ENCODE measurements around the gene ZNF280A.
"Not testable (repeated sequence)": the region's sequence is repeated elsewhere in the genome, so short reads cannot be mapped to it uniquely, and the experiment has no call there.

ZNF280A gene

DNA sequence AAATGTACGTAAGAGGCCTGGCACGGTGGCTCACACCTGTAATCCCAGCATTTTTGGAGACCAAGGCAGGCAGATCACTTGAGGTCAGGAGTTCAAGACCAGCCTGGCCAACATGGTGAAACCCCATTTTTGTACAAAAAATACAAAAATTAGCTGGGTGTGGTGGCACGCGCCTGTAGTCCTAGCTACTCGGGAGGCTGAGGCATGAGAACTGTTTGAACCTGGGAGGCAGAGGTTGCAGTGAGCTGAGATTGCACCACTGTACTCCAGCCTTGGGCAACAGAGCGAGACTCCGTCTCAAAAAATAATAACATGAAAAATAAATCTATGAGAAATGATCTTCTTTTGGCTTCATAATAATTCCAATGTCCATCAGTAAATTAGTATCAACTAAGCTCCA is 9.2 kb downstream of the ZNF280A start:
- not testable (repeated sequence) for DNase-seq

DNA sequence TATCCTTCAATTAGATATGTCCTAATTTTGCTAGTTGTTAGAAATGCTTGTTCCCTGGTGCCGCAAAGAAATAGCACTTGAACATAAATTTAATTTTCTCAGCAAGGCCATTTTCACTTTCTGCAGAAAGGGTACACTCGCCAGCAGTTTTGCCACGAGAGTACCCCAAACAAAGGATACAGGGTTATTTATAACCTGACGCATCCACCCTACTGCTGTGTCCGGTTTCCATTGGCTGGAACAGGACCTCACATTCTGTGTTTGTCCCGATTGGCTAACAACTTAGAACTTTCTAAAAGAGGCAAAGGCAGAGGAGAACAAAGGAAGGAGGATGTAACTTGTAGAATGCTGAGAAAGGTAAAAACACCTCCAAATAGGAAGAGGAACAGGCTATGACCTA is 10.2 kb downstream of the ZNF280A start:
- DNase-seq: not testable (repeated sequence)

DNA sequence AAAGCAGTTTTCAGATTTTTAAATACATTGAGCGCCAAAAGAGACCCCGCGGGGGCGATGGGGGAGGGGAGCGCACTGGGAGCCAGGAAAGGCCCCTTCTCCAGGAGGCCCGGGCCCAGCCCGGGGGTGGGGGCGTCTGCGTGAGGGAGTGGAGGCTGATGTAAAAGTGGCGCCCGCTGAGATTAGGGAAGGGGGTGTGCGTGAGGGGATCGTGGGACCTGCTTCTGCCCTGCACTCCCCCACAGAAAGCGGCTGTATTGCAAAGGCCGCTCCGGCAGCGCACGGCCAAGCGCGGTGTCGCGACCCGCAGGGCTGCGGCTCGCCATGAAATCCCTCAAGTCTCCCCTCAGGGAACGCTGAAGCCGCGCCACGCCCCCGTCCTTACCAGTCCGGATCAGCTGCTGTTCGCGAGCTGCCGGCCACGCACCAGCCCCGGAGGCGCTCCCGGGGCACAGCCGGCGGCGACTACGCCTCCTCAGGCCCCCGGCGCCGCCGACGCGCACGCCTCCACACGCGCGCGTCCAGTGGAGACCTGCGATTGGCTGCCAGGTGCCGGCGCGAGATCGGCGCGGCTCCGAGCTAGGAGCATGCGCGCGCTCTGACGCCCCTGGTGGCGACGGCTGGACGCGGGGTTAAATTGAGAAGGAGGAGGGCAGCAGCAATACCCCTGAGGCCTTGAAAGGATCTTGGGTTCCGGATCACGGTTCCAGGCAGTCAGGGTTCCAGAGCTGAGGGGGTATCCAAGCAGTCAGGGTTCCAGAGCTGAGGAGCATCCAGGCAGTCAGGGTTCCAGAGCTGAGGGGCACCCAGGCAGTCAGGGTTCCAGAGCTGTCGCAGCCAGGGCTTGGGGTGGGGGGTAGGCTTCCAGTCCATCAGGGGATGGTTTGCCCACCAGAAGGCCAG is 11.5 kb downstream of the ZNF280A start, which contains the start of gene ZNF280B:
ZNF280B (minus strand) TSS at position 469 of the 903 bp plus-strand sequence. CDS start 19,344 bp downstream, outside the sequence.
- DNase-seq: peak; percentile 82

DNA sequence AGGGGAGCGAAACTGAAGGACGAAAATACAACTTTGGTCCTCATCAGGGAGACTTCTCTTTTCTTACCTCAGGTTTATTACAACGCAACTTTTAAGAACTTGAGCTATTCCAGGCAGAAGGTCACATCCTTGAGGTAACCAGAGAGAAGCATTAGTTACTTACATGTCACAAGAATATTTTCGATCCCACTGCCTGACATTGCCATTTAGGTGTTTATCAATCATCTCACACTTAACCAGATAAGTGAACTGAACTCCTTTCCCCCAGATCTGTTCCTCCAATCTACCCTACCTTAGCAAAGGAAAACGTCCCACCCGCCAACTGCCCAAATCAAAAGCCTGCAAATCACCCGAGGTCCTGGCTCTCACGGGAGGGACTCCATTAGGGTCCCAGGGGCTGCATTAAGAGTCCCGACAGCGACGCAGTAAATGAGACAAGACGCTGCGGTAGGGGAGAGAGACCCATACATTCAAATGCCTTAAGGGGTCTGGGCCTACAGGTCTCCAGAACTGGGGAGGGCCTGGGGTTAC is 12.3 kb downstream of the ZNF280A start:
- no peak for DNase-seq

DNA sequence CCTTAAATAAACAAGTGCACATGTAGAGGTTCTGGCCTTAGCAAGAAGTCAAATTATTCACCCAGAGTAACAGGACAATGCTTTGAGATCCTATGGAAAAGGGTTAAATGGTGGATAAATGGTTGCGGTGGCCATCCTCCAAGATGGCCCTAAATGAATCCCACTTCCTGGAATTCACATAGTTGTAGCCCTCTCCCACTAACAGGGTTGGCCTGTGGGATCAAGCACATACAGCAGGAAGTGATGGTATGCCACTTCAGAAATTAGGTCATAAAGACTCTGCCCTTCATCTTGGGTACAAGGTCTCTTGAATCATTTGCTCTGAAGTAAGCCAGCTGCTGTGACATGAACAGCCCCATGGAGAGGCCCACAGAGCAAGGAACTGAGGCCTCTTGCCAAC is 13.3 kb downstream of the ZNF280A start:
- DNase-seq: no peak

DNA sequence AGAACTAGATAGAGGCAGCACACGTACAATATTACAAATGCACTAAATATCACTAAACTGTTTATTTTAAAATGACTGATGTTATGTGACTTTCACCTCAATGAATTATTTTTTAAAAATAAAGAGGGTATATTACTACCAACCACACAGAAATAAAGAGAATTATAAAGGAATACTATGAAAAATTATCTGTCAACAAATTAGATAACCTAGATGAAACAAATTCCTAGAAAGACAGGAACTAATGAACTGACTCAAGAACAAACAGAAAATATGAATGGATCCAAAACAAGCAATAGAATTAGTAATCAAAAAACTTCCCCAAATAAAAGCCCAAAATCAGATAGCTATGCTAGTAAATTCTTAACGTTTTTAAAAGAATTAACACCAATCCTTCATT is 21.8 kb downstream of the ZNF280A start:
- no peak for DNase-seq

DNA sequence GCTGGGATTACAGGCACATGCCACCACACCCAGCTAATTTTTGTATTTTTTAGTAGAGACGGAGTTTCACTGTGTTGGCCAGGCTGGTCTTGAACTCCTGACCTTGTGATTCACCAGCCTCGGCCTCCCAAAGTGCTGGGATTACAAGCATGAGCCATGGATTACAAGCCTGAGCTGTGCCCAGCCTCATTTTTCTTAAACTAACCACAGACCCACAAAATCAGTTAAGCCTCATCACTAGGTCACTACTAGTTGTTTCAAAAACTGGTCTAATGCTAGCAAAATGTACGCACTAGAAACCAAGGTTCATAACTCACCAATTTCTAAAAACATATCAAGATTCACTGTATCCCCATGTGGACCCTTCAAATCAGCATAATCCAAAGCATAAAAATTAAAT is 28.5 kb downstream of the ZNF280A start:
- DNase-seq: not testable (repeated sequence)

DNA sequence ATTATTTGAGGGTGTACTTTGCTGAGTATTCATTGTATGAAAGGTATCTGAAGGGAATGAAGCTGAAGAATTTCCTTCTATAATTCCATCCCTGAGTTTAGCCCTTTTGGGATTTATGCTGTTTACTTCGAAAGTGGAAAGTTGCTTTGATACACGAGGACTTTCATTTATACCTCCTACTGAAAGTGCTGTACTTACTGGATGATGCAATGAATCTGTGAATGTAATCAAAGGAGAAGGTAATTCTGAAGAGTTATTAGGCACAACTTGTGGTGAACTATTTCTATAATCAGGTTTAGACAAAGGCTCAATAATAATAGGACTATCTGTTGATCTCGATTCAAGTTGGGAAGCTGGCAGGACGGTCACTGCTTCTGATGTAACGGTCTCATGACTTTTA is 31.3 kb downstream of the ZNF280A start:
- no peak for DNase-seq

DNA sequence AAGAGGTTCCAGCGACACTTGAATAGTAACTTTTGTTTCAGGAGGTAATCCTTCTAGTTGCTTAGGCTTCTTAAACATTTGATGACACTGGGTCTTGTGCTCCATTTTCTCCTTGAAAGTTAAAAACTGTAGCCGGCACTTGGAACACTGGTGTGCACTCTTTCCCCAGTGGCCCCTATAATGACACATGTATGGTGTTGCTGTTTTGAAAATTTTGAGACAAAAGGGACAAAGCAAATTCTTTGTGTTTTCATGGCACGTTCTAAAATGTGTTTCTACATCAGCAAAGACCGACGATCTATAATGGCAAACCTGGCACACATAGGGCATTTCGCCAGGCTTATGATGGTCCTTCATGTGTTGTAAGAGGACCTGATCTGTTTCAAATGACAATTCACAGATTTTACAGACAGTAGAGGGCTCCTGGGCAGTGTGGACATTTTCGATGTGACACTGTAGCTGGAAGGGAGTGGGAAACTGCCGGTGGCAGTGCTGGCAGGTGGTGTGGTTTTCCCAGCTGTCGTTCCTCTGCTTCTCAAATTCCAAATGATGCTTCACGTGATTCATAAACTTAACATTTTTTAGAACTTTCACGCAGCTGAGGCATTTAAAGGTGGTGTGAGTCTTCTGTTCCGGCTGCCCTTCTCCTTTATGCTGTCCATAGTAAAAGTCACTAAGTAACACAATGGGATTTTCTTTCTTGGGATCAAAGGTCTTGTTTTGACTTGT is 32.0 kb downstream of the ZNF280A start:
- no peak for DNase-seq

DNA sequence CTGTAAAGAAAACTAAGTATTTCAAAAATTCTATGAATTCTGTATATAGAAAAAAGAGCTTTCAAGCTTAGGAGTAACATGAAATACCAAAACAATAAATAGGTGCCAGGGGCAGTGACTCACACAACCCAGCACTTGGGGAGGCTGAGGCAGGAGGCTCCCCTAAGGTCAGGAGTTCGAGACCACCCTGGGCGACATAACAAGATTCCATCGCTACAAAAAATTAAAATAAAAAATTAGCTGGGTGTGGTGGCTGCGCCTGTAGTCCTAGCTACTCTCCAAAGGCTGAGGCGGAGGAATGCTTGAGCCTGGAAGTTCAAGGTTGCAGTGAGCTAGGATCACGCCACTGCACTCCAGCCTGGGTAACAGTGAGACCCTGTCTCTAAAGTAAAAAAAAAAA is 33.0 kb downstream of the ZNF280A start:
- no peak for DNase-seq

DNA sequence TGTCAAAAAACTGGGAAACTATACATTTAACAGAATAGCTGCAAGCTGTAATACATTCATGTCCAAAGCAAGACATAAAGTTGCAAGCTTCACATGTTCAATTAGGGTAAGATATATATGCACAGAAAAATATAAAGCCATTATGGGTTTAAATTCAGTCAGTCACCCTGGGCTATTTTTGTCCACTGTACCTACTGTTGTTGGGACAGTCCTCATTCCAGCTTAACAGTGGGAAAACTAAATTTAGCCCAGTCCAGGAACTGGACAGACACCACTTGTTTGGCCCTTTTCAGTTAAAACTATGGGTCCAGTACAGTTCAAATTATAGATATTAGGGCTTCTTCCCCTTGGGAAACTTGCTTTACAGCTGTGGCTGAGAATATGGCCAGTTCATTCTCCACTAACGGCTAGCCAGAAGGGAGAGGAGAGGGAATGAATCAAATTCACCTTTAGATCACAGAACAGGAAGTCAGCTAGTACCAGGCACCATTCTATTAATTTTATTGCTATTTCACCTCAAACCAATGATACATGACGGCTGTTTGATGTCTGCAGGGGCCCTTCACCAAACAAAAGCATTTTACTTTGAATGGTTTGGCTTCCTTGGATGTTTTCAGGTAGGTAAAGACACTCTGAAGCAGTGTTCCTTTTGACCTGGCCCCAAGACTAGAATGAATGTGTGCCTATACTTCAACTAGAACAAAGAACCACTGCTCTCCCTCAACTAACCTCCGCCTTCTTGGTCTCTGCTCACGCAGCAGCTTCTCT is 33.8 kb downstream of the ZNF280A start:
- no peak for DNase-seq

DNA sequence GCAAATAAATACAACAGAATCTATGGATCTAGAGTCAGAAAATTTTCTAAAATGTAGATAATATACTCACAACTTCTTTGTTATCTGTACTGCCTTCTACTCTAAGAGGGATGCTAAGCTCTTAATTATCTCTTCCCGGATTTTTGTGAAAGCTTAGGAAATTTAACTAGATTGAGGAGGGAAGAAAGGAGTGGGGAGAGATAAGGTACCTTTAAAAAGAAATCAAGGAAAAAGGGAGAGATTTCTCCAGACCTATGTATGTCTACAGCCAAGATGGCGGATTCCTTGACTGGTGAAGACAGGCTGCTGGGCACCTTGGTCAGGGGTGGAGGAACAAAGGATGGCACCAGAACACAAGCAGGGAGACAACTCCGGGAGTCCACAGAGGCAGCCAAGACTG is 34.5 kb downstream of the ZNF280A start:
- no peak for DNase-seq

DNA sequence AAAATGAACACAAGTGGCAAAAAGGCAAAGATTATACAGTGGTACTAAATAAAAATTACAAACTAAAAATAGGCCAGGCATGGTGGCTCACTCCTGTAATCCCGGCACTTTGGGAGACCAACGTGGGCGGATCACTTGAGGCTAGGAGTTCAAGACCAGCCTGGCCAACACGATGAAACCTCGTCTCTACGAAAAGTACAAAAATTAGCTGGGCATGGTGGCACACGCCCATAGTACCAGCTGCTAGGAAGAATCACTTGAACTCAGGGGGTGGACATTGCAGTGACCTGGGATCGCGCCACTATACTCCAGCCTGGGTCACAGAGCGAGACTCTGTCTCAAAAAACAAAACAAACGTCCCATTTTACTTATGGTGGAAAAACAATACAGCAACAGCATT is 36.0 kb downstream of the ZNF280A start:
- no peak for DNase-seq

DNA sequence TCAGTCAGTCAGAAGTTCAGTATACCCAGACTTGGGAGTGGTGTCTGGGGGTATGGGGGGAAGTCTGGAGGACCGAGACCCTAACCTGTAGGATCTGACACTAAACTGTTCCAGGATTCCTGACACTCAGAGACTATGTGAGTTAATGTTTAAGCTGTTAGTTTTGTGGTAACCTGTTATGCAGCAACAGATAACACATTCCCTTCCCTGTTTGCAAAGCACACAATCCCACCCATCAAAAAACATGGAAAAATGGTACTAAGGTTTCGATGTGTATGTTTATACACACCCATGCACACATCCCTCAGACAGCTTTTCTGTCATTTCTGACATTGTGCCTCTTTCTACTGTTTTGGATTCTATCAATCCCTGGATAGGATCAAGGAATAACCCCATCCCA is 39.1 kb downstream of the ZNF280A start:
- DNase-seq: no peak

DNA sequence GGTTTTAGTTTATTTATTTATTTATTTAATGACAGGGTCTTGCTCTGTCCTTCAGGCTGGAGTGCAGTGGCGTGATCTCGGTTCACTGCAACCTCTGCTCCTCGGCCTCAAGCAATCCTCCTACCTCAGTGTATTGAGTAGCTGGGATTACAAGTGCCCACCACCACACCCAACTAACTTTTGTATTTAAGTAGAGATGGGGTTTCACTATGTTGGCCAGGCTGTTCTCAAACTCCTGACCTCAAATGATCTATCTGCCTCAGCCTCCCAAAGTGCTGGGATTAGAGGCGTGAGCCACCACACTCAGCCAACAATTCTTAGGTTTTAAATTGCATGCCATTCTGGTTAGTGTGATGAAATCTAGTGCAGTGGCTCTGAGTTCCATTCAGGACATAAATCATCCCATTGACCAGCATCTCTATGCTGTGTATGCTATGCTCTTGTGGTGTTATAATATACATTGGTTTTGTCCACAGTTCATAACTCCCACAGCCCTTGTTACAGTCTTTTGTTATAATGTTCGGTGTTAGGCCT is 40.0 kb downstream of the ZNF280A start:
- no peak for DNase-seq

DNA sequence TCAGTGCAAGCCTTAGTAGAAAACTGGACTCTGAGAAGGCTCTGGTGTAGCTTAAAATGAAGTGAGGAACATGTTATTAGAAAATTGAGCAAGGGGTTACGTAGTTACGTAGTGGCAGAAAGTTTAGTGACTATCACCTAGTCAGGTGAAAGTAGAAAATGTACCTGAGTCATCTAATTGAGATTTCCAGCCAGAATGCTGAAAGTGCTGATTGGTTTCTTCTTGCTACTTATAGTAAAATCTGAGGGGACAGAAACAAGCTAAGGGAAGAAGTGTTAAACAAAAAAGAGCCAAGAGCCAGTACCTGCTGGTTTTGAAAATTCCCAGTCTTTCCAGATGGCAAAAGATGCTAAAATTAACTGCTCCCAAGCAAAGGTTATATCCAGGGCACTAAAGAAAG is 41.0 kb downstream of the ZNF280A start:
- DNase-seq: no peak

DNA sequence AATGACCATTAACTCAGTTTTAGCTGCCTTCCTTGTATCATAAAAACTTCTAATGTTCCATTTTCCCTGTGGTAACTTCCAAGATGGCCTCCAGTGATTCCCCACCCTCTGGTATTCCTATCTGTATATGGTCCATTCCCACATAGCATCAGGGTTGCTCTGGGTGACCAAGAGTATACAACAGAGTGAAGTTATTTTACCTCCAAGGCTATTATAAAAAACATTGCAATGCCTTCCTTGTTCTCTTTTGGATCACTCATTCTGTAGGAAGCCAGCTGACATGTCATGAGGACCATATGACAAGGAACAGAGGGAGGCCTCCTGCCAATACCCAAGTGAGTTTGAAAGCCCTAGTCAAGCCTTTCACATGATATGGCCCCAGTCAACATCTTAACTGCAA is 41.6 kb downstream of the ZNF280A start:
- DNase-seq: no peak

DNA sequence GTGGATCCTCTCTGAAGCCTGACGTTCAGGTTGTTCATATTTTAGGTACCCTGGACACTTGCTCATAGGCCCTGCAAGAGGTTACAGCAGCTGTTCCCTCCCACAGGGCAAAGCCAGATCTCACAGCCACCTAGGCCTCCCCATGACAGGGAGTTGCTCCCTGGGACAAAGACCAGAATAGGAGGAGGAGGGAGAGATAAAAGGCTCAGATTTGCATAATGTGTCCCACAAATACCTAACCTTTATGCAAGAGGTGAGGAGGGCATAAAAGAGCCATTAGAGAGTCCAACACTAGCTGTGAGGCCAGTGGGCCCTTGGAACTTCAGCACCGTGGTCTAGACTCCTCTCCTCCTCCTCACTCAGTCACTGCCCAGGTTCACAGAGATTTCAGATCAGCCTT is 45.3 kb downstream of the ZNF280A start:
- DNase-seq: no peak

DNA sequence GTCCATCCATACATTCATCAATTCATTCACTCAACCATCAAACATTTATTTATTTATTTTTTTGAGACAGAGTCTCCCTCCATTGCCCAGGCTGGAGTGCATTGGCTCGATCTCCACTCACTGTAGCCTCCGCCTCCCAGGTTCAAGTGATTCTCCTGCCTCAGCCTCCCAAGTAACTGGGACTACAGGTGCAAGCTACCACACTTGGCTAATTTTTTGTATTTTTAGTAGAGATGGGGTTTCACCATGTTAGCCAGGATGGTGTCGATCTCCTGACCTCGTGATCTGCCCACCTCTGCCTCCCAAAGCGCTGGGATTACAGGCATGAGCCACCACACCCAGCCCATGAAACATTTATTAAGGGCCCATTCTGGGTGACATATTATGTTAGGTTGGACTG is 49.0 kb downstream of the ZNF280A start:
- not testable (repeated sequence) for DNase-seq

DNA sequence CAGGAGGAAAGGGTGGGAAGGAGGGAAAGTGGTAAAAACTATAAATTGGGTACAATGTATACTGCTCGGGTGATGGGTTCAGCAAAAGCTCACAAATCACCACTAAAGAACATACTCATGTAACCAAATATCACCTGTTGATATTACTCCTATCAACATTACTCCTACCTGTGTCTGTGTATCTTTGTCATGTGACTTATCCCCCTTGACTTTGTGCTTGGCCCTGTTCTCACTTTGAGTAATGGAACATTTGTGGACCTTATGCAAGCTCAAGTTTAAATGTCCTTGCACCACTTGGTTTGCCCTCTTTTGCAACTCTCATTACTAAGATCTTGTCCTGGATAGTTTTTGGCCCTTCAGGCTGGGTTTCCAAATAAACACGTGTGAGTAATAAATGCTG is 50.5 kb downstream of the ZNF280A start:
- no peak for DNase-seq

DNA sequence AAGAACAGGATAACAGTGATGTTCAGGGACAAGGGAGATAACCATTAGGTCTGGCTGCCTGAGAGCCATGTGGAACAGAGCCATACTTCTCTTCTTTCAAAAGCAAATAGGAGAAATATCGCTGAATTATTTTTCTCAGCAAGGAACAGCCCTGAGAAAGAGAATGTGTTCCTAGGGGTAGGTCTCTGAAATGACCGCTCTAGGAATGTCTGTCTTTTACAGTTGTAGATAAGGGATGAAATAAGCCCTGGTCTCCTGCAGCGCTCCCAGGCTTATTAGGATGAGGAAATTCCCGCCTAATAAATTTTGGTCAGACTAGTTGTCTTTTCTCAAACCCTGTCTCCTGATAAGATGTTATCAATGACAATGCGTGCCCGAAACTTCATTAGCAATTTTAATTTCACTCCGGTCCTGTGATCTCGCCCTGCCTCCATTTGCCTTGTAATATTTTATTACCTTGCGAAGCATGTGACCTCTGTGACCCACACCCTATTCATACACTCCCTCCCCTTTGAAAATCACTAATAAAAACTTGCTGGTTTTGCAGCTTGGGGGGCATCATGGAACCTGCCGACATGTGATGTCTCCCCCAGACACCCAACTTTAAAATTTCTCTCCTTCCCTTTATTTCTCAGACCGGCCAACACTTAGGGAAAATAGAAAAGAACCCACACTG is 51.1 kb downstream of the ZNF280A start:
- not testable (repeated sequence) for DNase-seq

DNA sequence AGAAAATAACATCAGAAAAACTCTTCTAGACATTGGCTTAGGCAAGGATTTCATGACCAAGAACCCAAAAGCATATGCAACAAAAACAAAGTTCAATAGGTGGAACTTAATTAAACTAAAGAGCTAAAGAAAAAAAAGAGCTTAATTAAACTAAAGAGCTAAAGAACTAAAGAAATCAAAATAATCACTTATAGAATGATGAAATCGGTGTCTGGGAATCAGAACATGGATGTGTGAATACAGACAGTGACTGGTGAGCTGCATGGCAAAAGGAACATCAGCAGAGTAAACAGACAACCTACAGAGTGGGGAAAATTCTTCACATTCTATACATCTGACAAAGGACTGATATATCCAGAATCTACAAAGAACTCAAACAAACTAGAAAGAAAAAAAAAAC is 53.0 kb downstream of the ZNF280A start:
- no peak for DNase-seq

Measured in CD4-positive, alpha-beta T cell treated with Interleukin-6 for 4 hours (primary cell).